BJ (cell line): ENCODE results near the gene TEX9. TPM values are rescaled to one million over a fixed set of nuclear protein-coding genes. Genes with fewer than 3 reads are reported as not detected.

Experiments used
- CTCF ChIA-PET: fragments of 350-600 bp; formaldehyde crosslinking; extraction: SDS; loops from one replicate; lab custom pipeline; 2021; ENCODE audit warnings: antibody characterized with exemption, inconsistent platforms; lab: Yijun Ruan, JAX
- POLR2A ChIA-PET: fragments of 300-600 bp; sonication (Branson Sonifier 250); formaldehyde crosslinking; extraction: SDS; loops from one replicate; lab custom pipeline; 2021; ENCODE audit warnings: antibody characterized with exemption; lab: Charles Lee
- DNase-seq: peaks from one replicate; pipeline ENCODE4 v3.0.0-alpha.2; 2011; ENCODE audit warnings: low read depth
- H3K27me3 ChIP-seq: 2 replicates; pipeline ENCODE4 v1.6.0; 2011; ENCODE audit warnings: low read length; ENCODE audit not compliant: control insufficient read depth, insufficient read depth
- H3K36me3 ChIP-seq: 2 replicates; pipeline ENCODE4 v1.5.1; 2011; ENCODE audit warnings: low read length; ENCODE audit not compliant: control insufficient read depth, insufficient read depth
- H3K4me3 ChIP-seq: 2 replicates; pipeline ENCODE4 v1.5.1; 2011; ENCODE audit warnings: low read depth, mild to moderate bottlenecking, control low read depth, low read length
- CTCF ChIP-seq: IDR thresholded peaks from 2 replicates; pipeline ENCODE4 v1.5.1; 2011; ENCODE audit warnings: low read depth, mild to moderate bottlenecking, control low read depth, inconsistent platforms, low read length, moderate library complexity; ENCODE audit not compliant: insufficient read depth
- polyA plus RNA-seq: library from polyadenylated mRNA; depleted of rRNA; stranded (reverse); fragments of >200 nt; gene quantifications from 2 replicates; pipeline ENCODE4 v1.2.3, GENCODE V29; 2011

The TEX9 gene
- polyA plus RNA-seq, 1 experiment = 0.72 TPM

- POLR2A ChIA-PET = no interaction called here
These were observed 15.7 kb upstream of the TEX9 start for GRCh38 chr15:56349554-56349953.

GRCh38 chr15:56351353-56351752 lies 13.9 kb upstream of the TEX9 start:
- Histone ChIP-seq H3K27me3 (no peaks in the 10 kb centered on the region; the same call in 1 of the 2 replicates), H3K36me3 (no peaks in the 10 kb centered on the region), H3K4me3 (no peak overlapping the region)
- ChIA-PET POLR2A (no interaction called here), CTCF (interaction anchor here (0.7 to 1.6 kb wide), 2 partner anchors 13 to 17 kb away, joined by 3 to 5 read pairs; no protein-coding TSS in a partner anchor)
- no peak for TF ChIP-seq CTCF
- DNase-seq = no peak

More at GRCh38 chr15:56349554-56349953, 15.7 kb upstream of the TEX9 start:
- TF ChIP-seq CTCF = no peak
- no peak overlapping the region for H3K4me3 ChIP-seq
- CTCF ChIA-PET = no interaction called here
- DNase-seq = no peak
- no peaks in the 10 kb centered on the region; the same call in 1 of the 2 replicates for H3K27me3 ChIP-seq
- no peaks in the 10 kb centered on the region for H3K36me3 ChIP-seq

GRCh38 chr15:56351957-56352506 lies 13.2 kb upstream of the TEX9 start:
- TF ChIP-seq CTCF = no peak
- ChIA-PET POLR2A (no interaction called here), CTCF (interaction anchor here (1.6 kb wide), 2 partner anchors 12 to 18 kb away, joined by 5 read pairs; no protein-coding TSS in a partner anchor)
- Histone ChIP-seq H3K4me3 (no peak overlapping the region), H3K36me3 (no peaks in the 10 kb centered on the region), H3K27me3 (no peaks in the 10 kb centered on the region)
- no peak for DNase-seq

GRCh38 chr15:56353119-56353518 lies 12.1 kb upstream of the TEX9 start:
- ChIA-PET POLR2A (no interaction called here), CTCF (interaction anchor here (1.6 kb wide), 1 partner anchor 13 kb away, joined by 5 read pairs; no protein-coding TSS in a partner anchor)
- TF ChIP-seq CTCF = no peak
- Histone ChIP-seq H3K27me3 (no peaks in the 10 kb centered on the region), H3K36me3 (no peaks in the 10 kb centered on the region), H3K4me3 (no peak overlapping the region)
- no peak for DNase-seq

GRCh38 chr15:56353740-56354139 lies 11.5 kb upstream of the TEX9 start:
- no peaks in the 10 kb centered on the region for H3K27me3 ChIP-seq
- H3K4me3 ChIP-seq = no peak overlapping the region
- no peak for TF ChIP-seq CTCF
- ChIA-PET POLR2A (no interaction called here), CTCF (interaction anchor here (1.6 kb wide), 1 partner anchor 14 kb away, joined by 5 read pairs; no protein-coding TSS in a partner anchor)
- DNase-seq = no peak
- H3K36me3 ChIP-seq = no peaks in the 10 kb centered on the region
